Peyer's patch (tissue), 4 donors: Measurements from ENCODE around the gene HLA-G. TPM values are rescaled to one million over a fixed set of nuclear protein-coding genes. Genes with fewer than 3 reads are reported as not detected.

ENCODE experiments used
- DNase-seq, 3 donors: peaks; one replicate each; pipeline ENCODE4 v3.0.0-alpha.2; 2017 to 2019
- H3K27ac ChIP-seq, 4 donors: fragments of 200-600 bp; sonication (generic); one replicate each; pipeline ENCODE4 v1.5.1; 2016 to 2019
- H3K27me3 ChIP-seq, 2 donors: fragments of 200-600 bp; sonication (generic); one replicate each; pipeline ENCODE4 v1.5.1; 2019
- H3K36me3 ChIP-seq, 3 donors: fragments of 200-600 bp; sonication (generic); one replicate each; pipeline ENCODE4 v1.5.1; 2016 to 2019
- H3K4me1 ChIP-seq, 4 donors: fragments of 200-600 bp; sonication (generic); one replicate each; pipeline ENCODE4 v1.5.1; 2016 to 2019
- H3K4me3 ChIP-seq, 4 donors: fragments of 200-600 bp; sonication (generic); 1 replicate in 3 of 4; 2 replicates in 1 of 4; pipeline ENCODE4 v1.5.1; 2016 to 2019; ENCODE audit warnings: mild to moderate bottlenecking in 1 of 4
- H3K9me3 ChIP-seq, 4 donors: fragments of 200-600 bp; sonication (generic); one replicate each; pipeline ENCODE4 v1.5.1; 2016 to 2019; ENCODE audit warnings: mild to moderate bottlenecking in 1 of 4
- CTCF ChIP-seq, 6 experiments: fragments of 450-650 bp in 4 of 6; fragments of 200-600 bp in 2 of 6; sonication (generic) in 1 of 6; IDR thresholded peaks; one replicate each; pipeline ENCODE4 v1.5.1; 2017 to 2019; ENCODE audit warnings: antibody characterized with exemption in 6 of 6, mild to moderate bottlenecking in 3 of 6, moderate library complexity in 1 of 6
- POLR2A ChIP-seq, 2 donors: fragments of 450-650 bp; IDR thresholded peaks; one replicate each; pipeline ENCODE4 v1.5.1; 2017; ENCODE audit warnings: antibody characterized with exemption in 2 of 2, mild to moderate bottlenecking in 2 of 2, moderate library complexity in 2 of 2
- total RNA-seq, 4 donors: library from RNA; depleted of rRNA; stranded (reverse); fragments of >200 nt; gene quantifications; one replicate each; pipeline ENCODE4 v1.1.0, GENCODE V29; 2016

HLA-G gene
- total RNA-seq, 4 donors from 2014 or later, result 0.67 TPM; not detected in 3

GRCh38 chr6:29813066-29813465, 14.6 kb upstream of the HLA-G start:
- DNase-seq, result no peak
- Histone ChIP-seq H3K9me3 (no peaks in the 10 kb centered on the region), H3K27ac (no peak overlapping the region), H3K4me1 (no peaks in the 10 kb centered on the region), H3K36me3 (no peaks in the 10 kb centered on the region), H3K27me3 (no peaks in the 10 kb centered on the region), H3K4me3 (no peak overlapping the region)
- TF ChIP-seq CTCF (IDR thresholded peaks at IDR 0.05) (no peak), POLR2A (IDR thresholded peaks at IDR 0.05) (no peak)

GRCh38 chr6:29813809-29814208, 13.8 kb upstream of the HLA-G start:
- no peaks in the 10 kb centered on the region for H3K4me1 ChIP-seq
- H3K36me3 ChIP-seq, result no peaks in the 10 kb centered on the region
- no peak overlapping the region for H3K4me3 ChIP-seq
- no peaks in the 10 kb centered on the region for H3K27me3 ChIP-seq
- no peak overlapping the region for H3K27ac ChIP-seq
- no peak for DNase-seq
- TF ChIP-seq POLR2A (IDR thresholded peaks at IDR 0.05), result no peak
- TF ChIP-seq CTCF (IDR thresholded peaks at IDR 0.05), result no peak
- H3K9me3 ChIP-seq, result no peaks in the 10 kb centered on the region

GRCh38 chr6:29814379-29815117, 13.1 kb upstream of the HLA-G start:
- Histone ChIP-seq H3K4me1 (no peaks in the 10 kb centered on the region), H3K9me3 (no peaks in the 10 kb centered on the region), H3K4me3 (no peak overlapping the region), H3K36me3 (no peaks in the 10 kb centered on the region), H3K27ac (no peak overlapping the region), H3K27me3 (no peaks in the 10 kb centered on the region)
- TF ChIP-seq POLR2A (IDR thresholded peaks at IDR 0.05), result no peak
- TF ChIP-seq CTCF (IDR thresholded peaks at IDR 0.05), result no peak
- no peak for DNase-seq

- Histone ChIP-seq H3K4me1 (no peaks in the 10 kb centered on the region), H3K27me3 (no peaks in the 10 kb centered on the region), H3K36me3 (no peaks in the 10 kb centered on the region)
These were observed 12.4 kb upstream of the HLA-G start for GRCh38 chr6:29815118-29815750.

GRCh38 chr6:29816030-29816429, 11.6 kb upstream of the HLA-G start:
- no peaks in the 10 kb centered on the region for H3K36me3 ChIP-seq
- H3K9me3 ChIP-seq, result no peaks in the 10 kb centered on the region
- no peak overlapping the region for H3K4me3 ChIP-seq
- H3K27ac ChIP-seq, result no peak overlapping the region
- no peak for DNase-seq
- H3K27me3 ChIP-seq, result no peaks in the 10 kb centered on the region
- TF ChIP-seq POLR2A (IDR thresholded peaks at IDR 0.05) (no peak), CTCF (IDR thresholded peaks at IDR 0.05) (no peak)
- H3K4me1 ChIP-seq, result no peaks in the 10 kb centered on the region

More at GRCh38 chr6:29815118-29815750, 12.4 kb upstream of the HLA-G start:
- Histone ChIP-seq H3K27ac (no peak overlapping the region), H3K9me3 (no peaks in the 10 kb centered on the region), H3K4me3 (no peak overlapping the region)
- no peak for DNase-seq
- no peak for TF ChIP-seq CTCF (IDR thresholded peaks at IDR 0.05)
- TF ChIP-seq POLR2A (IDR thresholded peaks at IDR 0.05), result no peak
